Adipocyte (in vitro differentiated cells): ENCODE measurements around the gene KRT15.

Experiments used
- DNase-seq: peaks from one replicate; pipeline ENCODE4 v3.0.0-alpha.2; 2015; ENCODE audit warnings: low read depth
- H3K27me3 ChIP-seq: replicated peaks from 2 replicates; pipeline ENCODE4 v1.7.0; 2013; ENCODE audit warnings: mild to moderate bottlenecking, low read length, moderate library complexity; ENCODE audit not compliant: control insufficient read depth, insufficient read depth
- H3K36me3 ChIP-seq: 2 replicates; pipeline ENCODE4 v1.7.0; 2013; ENCODE audit warnings: low read length, mild to moderate bottlenecking, moderate library complexity; ENCODE audit not compliant: control insufficient read depth, insufficient read depth, severe bottlenecking
- H3K4me1 ChIP-seq: 2 replicates; pipeline ENCODE4 v1.7.0; 2013; ENCODE audit warnings: mild to moderate bottlenecking, low read length, moderate library complexity; ENCODE audit not compliant: control insufficient read depth, insufficient read depth
- H3K4me3 ChIP-seq: 2 replicates; pipeline ENCODE4 v1.7.0; 2013; ENCODE audit warnings: mild to moderate bottlenecking, low read length, moderate library complexity
- H3K9ac ChIP-seq: 2 replicates; pipeline ENCODE4 v1.7.0; 2013; ENCODE audit warnings: mild to moderate bottlenecking, low read length, moderate library complexity
- H3K9me3 ChIP-seq: 2 replicates; pipeline ENCODE4 v1.7.0; 2013; ENCODE audit warnings: mild to moderate bottlenecking, low read length, moderate library complexity; ENCODE audit not compliant: control insufficient read depth

The KRT15 gene

GRCh38 chr17:41533613-41534012, 14.9 kb upstream of the KRT15 start:
- no peak for DNase-seq
- Histone ChIP-seq H3K9ac (no peak overlapping the region), H3K4me1 (peaks cover 17% of the 10 kb centered on the region), H3K4me3 (no peak overlapping the region), H3K27me3 (no peaks in the 10 kb centered on the region), H3K36me3 (no peaks in the 10 kb centered on the region), H3K9me3 (no peaks in the 10 kb centered on the region)

GRCh38 chr17:41532947-41533570, 14.4 kb upstream of the KRT15 start:
- no peaks in the 10 kb centered on the region for H3K9me3 ChIP-seq
- H3K9ac ChIP-seq: no peak overlapping the region
- peaks cover 17% of the 10 kb centered on the region for H3K4me1 ChIP-seq
- no peaks in the 10 kb centered on the region for H3K36me3 ChIP-seq
- no peaks in the 10 kb centered on the region for H3K27me3 ChIP-seq
- no peak for DNase-seq
- no peak overlapping the region for H3K4me3 ChIP-seq

- H3K9ac ChIP-seq: no peak overlapping the region
- peaks cover 9% of the 10 kb centered on the region for H3K27me3 ChIP-seq
- no peak for DNase-seq
- H3K36me3 ChIP-seq: no peaks in the 10 kb centered on the region
- H3K4me3 ChIP-seq: no peak overlapping the region
- H3K9me3 ChIP-seq: no peaks in the 10 kb centered on the region
- peaks cover 10% of the 10 kb centered on the region for H3K4me1 ChIP-seq
Observed at GRCh38 chr17:41531993-41532392, 13.3 kb upstream of the KRT15 start.

- DNase-seq: peak; percentile 84
- Histone ChIP-seq H3K27me3 (peaks cover 13% of the 10 kb centered on the region), H3K9ac (no peak overlapping the region), H3K36me3 (no peaks in the 10 kb centered on the region), H3K4me1 (peaks cover 10% of the 10 kb centered on the region), H3K9me3 (no peaks in the 10 kb centered on the region), H3K4me3 (no peak overlapping the region)
Observed at GRCh38 chr17:41530062-41531048, 11.7 kb upstream of the KRT15 start.

- Histone ChIP-seq H3K4me1 (peaks cover 10% of the 10 kb centered on the region), H3K4me3 (no peak overlapping the region), H3K9me3 (no peaks in the 10 kb centered on the region), H3K9ac (no peak overlapping the region), H3K27me3 (peaks cover 13% of the 10 kb centered on the region), H3K36me3 (no peaks in the 10 kb centered on the region)
- DNase-seq: no peak
Observed at GRCh38 chr17:41529491-41529915, 10.8 kb upstream of the KRT15 start.

GRCh38 chr17:41528959-41529353, 10.3 kb upstream of the KRT15 start:
- H3K9me3 ChIP-seq: no peaks in the 10 kb centered on the region
- no peak overlapping the region for H3K4me3 ChIP-seq
- no peaks in the 10 kb centered on the region for H3K36me3 ChIP-seq
- peaks cover 13% of the 10 kb centered on the region for H3K27me3 ChIP-seq
- DNase-seq: no peak
- peaks cover 10% of the 10 kb centered on the region for H3K4me1 ChIP-seq
- H3K9ac ChIP-seq: no peak overlapping the region

GRCh38 chr17:41527063-41528023, 8.7 kb upstream of the KRT15 start:
- H3K4me1 ChIP-seq: peaks cover 10% of the 10 kb centered on the region
- peak overlapping the region; percentile 65 for H3K4me3 ChIP-seq
- H3K9ac ChIP-seq: no peak overlapping the region
- no peaks in the 10 kb centered on the region for H3K9me3 ChIP-seq
- DNase-seq: peak; percentile 37
- H3K36me3 ChIP-seq: no peaks in the 10 kb centered on the region
- H3K27me3 ChIP-seq: peaks cover 13% of the 10 kb centered on the region

GRCh38 chr17:41524261-41524660, 5.6 kb upstream of the KRT15 start:
- Histone ChIP-seq H3K4me3 (no peak overlapping the region), H3K4me1 (peaks cover 4% of the 10 kb centered on the region), H3K9me3 (no peaks in the 10 kb centered on the region), H3K36me3 (no peaks in the 10 kb centered on the region), H3K9ac (no peak overlapping the region), H3K27me3 (peaks cover 17% of the 10 kb centered on the region)
- DNase-seq: no peak

GRCh38 chr17:41523787-41524186, 5.1 kb upstream of the KRT15 start:
- H3K9me3 ChIP-seq: no peaks in the 10 kb centered on the region
- peaks cover 17% of the 10 kb centered on the region for H3K27me3 ChIP-seq
- no peak for DNase-seq
- H3K4me3 ChIP-seq: no peak overlapping the region
- no peaks in the 10 kb centered on the region for H3K36me3 ChIP-seq
- no peak overlapping the region for H3K9ac ChIP-seq
- peaks cover 4% of the 10 kb centered on the region for H3K4me1 ChIP-seq

- H3K9me3 ChIP-seq: no peaks in the 10 kb centered on the region
- H3K9ac ChIP-seq: no peak overlapping the region
- H3K4me3 ChIP-seq: no peak overlapping the region
- H3K27me3 ChIP-seq: peaks cover 17% of the 10 kb centered on the region
- no peak for DNase-seq
- H3K36me3 ChIP-seq: no peaks in the 10 kb centered on the region
- H3K4me1 ChIP-seq: peaks cover 4% of the 10 kb centered on the region
Observed at GRCh38 chr17:41523225-41523593, 4.5 kb upstream of the KRT15 start.
